GM19372 (cell line): Measurements from ENCODE around the gene SEMA5B.

ENCODE experiments used
- ATAC-seq: cut with Tn5 transposase; IDR thresholded peaks from one replicate; pipeline ENCODE4 v1.9.1; 2021; ENCODE audit warnings: mild to moderate bottlenecking, low read depth, moderate library complexity; ENCODE audit not compliant: unreplicated experiment

Gene SEMA5B

GRCh38 chr3:123060054-123060453 lies 32.5 kb upstream of the SEMA5B start:
- no peak for ATAC-seq

GRCh38 chr3:123058505-123058904 lies 30.9 kb upstream of the SEMA5B start:
- no peak for ATAC-seq

GRCh38 chr3:123055352-123055751 lies 27.8 kb upstream of the SEMA5B start:
- no peak for ATAC-seq

- ATAC-seq = no peak
These were observed 27.4 kb upstream of the SEMA5B start for GRCh38 chr3:123054931-123055330.

- ATAC-seq = no peak
These were observed 26.7 kb upstream of the SEMA5B start for GRCh38 chr3:123054109-123054778.

- no peak for ATAC-seq
These were observed 25.5 kb upstream of the SEMA5B start for GRCh38 chr3:123053107-123053506.

- ATAC-seq = no peak
These were observed 23.1 kb upstream of the SEMA5B start for GRCh38 chr3:123050666-123051065.

GRCh38 chr3:123048480-123049237 lies 21.1 kb upstream of the SEMA5B start:
- no peak for ATAC-seq

GRCh38 chr3:123047062-123047319 lies 19.4 kb upstream of the SEMA5B start:
- ATAC-seq = no peak

GRCh38 chr3:123046262-123047061 lies 18.9 kb upstream of the SEMA5B start:
- ATAC-seq = no peak

- ATAC-seq = no peak
These were observed 17.6 kb upstream of the SEMA5B start for GRCh38 chr3:123044981-123045763.

GRCh38 chr3:123042413-123042812 lies 14.8 kb upstream of the SEMA5B start:
- no peak for ATAC-seq

GRCh38 chr3:123039178-123039577 lies 11.6 kb upstream of the SEMA5B start:
- no peak for ATAC-seq

- ATAC-seq = no peak
These were observed 11.2 kb upstream of the SEMA5B start for GRCh38 chr3:123038751-123039150.

- no peak for ATAC-seq
These were observed 9.4 kb upstream of the SEMA5B start for GRCh38 chr3:123037015-123037375.

- no peak for ATAC-seq
These were observed 8.9 kb upstream of the SEMA5B start for GRCh38 chr3:123036352-123037014.

- no peak for ATAC-seq
These were observed 7.4 kb upstream of the SEMA5B start for GRCh38 chr3:123034996-123035395.

- no peak for ATAC-seq
These were observed 6.6 kb upstream of the SEMA5B start for GRCh38 chr3:123034120-123034519.

- no peak for ATAC-seq
These were observed 4.5 kb upstream of the SEMA5B start for GRCh38 chr3:123032057-123032456.

GRCh38 chr3:123031051-123031450 lies 3.5 kb upstream of the SEMA5B start:
- no peak for ATAC-seq
